Brain microvascular endothelial cell (primary cell): ENCODE measurements around the gene HJV.

Source experiments
- DNase-seq: peaks from one replicate; pipeline ENCODE4 v3.0.0-alpha.2; 2020
- H3K27ac ChIP-seq: fragments of 250-450 bp; sonication (Bioruptor Pico); 2 replicates; pipeline ENCODE4 v1.5.1; 2020; ENCODE audit warnings: mild to moderate bottlenecking, moderate library complexity
- H3K27me3 ChIP-seq: fragments of 250-450 bp; sonication (Bioruptor Pico); replicated peaks from 2 replicates; pipeline ENCODE4 v1.5.1; 2020; ENCODE audit warnings: mild to moderate bottlenecking
- H3K36me3 ChIP-seq: fragments of 250-450 bp; sonication (Bioruptor Pico); replicated peaks from 2 replicates; pipeline ENCODE4 v1.5.1; 2020; ENCODE audit warnings: mild to moderate bottlenecking
- H3K4me3 ChIP-seq: 2 replicates; pipeline ENCODE4 v1.5.1; 2011; ENCODE audit warnings: low read depth, mild to moderate bottlenecking, control low read depth, low read length, moderate library complexity
- CTCF ChIP-seq: IDR thresholded peaks from 2 replicates; pipeline ENCODE4 v1.5.1; 2011; ENCODE audit warnings: low read depth, mild to moderate bottlenecking, moderate library complexity, low read length, control low read depth, inconsistent platforms; ENCODE audit errors: missing control alignments
- in situ Hi-C: cut with HindIII; loops from 2 replicates; pipeline ENCODE4 v1.10.0; 2017; ENCODE audit warnings: low sequenced_read_pairs, low pct_ligation_motif_present

Gene HJV

GRCh38 chr1:145999321-146000024 is 22.1 kb downstream of the HJV start:
- DNase-seq, result no peak
- in situ Hi-C loops, result no loop called here
- no peak overlapping the region for H3K27ac ChIP-seq
- peaks cover 8% of the 10 kb centered on the region for H3K36me3 ChIP-seq
- no peaks in the 10 kb centered on the region for H3K27me3 ChIP-seq
- no peak for TF ChIP-seq CTCF
- no peak overlapping the region for H3K4me3 ChIP-seq

GRCh38 chr1:145997718-145998023 is 23.9 kb downstream of the HJV start:
- Histone ChIP-seq H3K27ac (no peak overlapping the region), H3K4me3 (no peak overlapping the region), H3K36me3 (peaks cover 26% of the 10 kb centered on the region), H3K27me3 (no peaks in the 10 kb centered on the region)
- TF ChIP-seq CTCF, result no peak
- no peak for DNase-seq
- in situ Hi-C loops, result no loop called here

GRCh38 chr1:145997016-145997717 is 24.4 kb downstream of the HJV start:
- DNase-seq, result no peak

GRCh38 chr1:145996433-145997015 is 25.0 kb downstream of the HJV start, which contains the start of gene TXNIP:
Gene TXNIP (minus strand): TSS chr1:145996579. CDS start chr1:145996266, 313 bp downstream.
- no peak for TF ChIP-seq CTCF
- in situ Hi-C loops, result no loop called here
- peak within 1 kb of the TSS; percentile 88 for H3K4me3 ChIP-seq

More at GRCh38 chr1:145997016-145997717, 24.4 kb downstream of the HJV start:
- H3K27me3 ChIP-seq, result no peaks in the 10 kb centered on the region
- peak overlapping the region; percentile 1 for H3K27ac ChIP-seq
- in situ Hi-C loops, result no loop called here
- peak overlapping the region; percentile 88 for H3K4me3 ChIP-seq
- H3K36me3 ChIP-seq, result peaks cover 30% of the 10 kb centered on the region
- TF ChIP-seq CTCF, result no peak

GRCh38 chr1:145995964-145996432 is 25.5 kb downstream of the HJV start:
- Histone ChIP-seq H3K27ac (no peak overlapping the region), H3K36me3 (peaks cover 30% of the 10 kb centered on the region), H3K4me3 (peak overlapping the region; percentile 88), H3K27me3 (no peaks in the 10 kb centered on the region)
- no peak for DNase-seq
- in situ Hi-C loops, result no loop called here
- no peak for TF ChIP-seq CTCF

More at GRCh38 chr1:145996433-145997015, 25.0 kb downstream of the HJV start, which contains the start of gene TXNIP:
- Histone ChIP-seq H3K36me3 (peaks cover 30% of the 10 kb centered on the region), H3K27ac (peak within 1 kb of the TSS; percentile 1), H3K27me3 (no peaks in the 10 kb centered on the region)
- DNase-seq, result peak; percentile 97
